AG04449 (cell line): ENCODE data around the gene MOB2.

Experiments used
- CTCF ChIA-PET: fragments of 350-600 bp; formaldehyde crosslinking; extraction: SDS; loops from one replicate; lab custom pipeline; 2021; ENCODE audit warnings: antibody characterized with exemption; lab: Yijun Ruan, JAX
- POLR2A ChIA-PET: fragments of 400-600, 350-600 bp; formaldehyde crosslinking; extraction: SDS; loops from one replicate; lab custom pipeline; 2020; ENCODE audit warnings: antibody characterized with exemption, inconsistent platforms; lab: Yijun Ruan, JAX
- DNase-seq: peaks from one replicate; pipeline ENCODE4 v3.0.0-alpha.2; 2010; ENCODE audit warnings: low read depth, low spot score
- H3K4me3 ChIP-seq: 2 replicates; pipeline ENCODE4 v1.5.1; 2011; ENCODE audit warnings: low read depth, mild to moderate bottlenecking, control low read depth, low read length
- TF ChIP-seq, protein P1 (sequence below): IDR thresholded peaks from one replicate; pipeline ENCODE4 v1.5.1; 2011; ENCODE audit warnings: mild to moderate bottlenecking, moderate library complexity, low read length, control low read depth, inconsistent platforms; ENCODE audit not compliant: insufficient read depth; ENCODE audit errors: missing control alignments

MOB2 gene

GRCh38 chr11:1520663-1521267, 34.2 kb upstream of the MOB2 start:
- DNase-seq = no peak
- CTCF ChIA-PET = interaction anchor here (1.1 kb wide), 1 partner anchor 53 kb away, joined by 4 read pairs; no protein-coding TSS in a partner anchor
- no peak overlapping the region for H3K4me3 ChIP-seq
- TF ChIP-seq, protein P1, sequence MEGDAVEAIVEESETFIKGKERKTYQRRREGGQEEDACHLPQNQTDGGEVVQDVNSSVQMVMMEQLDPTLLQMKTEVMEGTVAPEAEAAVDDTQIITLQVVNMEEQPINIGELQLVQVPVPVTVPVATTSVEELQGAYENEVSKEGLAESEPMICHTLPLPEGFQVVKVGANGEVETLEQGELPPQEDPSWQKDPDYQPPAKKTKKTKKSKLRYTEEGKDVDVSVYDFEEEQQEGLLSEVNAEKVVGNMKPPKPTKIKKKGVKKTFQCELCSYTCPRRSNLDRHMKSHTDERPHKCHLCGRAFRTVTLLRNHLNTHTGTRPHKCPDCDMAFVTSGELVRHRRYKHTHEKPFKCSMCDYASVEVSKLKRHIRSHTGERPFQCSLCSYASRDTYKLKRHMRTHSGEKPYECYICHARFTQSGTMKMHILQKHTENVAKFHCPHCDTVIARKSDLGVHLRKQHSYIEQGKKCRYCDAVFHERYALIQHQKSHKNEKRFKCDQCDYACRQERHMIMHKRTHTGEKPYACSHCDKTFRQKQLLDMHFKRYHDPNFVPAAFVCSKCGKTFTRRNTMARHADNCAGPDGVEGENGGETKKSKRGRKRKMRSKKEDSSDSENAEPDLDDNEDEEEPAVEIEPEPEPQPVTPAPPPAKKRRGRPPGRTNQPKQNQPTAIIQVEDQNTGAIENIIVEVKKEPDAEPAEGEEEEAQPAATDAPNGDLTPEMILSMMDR = no peak
- POLR2A ChIA-PET = no interaction called here

- ChIA-PET CTCF (interaction anchor here (1.2 kb wide), 1 partner anchor 55 kb away, joined by 5 read pairs; no protein-coding TSS in a partner anchor), POLR2A (no interaction called here)
- TF ChIP-seq, protein P1 = no peak
- no peak overlapping the region for H3K4me3 ChIP-seq
- DNase-seq = no peak
These were observed 33.7 kb upstream of the MOB2 start for GRCh38 chr11:1520209-1520662.

DNA sequence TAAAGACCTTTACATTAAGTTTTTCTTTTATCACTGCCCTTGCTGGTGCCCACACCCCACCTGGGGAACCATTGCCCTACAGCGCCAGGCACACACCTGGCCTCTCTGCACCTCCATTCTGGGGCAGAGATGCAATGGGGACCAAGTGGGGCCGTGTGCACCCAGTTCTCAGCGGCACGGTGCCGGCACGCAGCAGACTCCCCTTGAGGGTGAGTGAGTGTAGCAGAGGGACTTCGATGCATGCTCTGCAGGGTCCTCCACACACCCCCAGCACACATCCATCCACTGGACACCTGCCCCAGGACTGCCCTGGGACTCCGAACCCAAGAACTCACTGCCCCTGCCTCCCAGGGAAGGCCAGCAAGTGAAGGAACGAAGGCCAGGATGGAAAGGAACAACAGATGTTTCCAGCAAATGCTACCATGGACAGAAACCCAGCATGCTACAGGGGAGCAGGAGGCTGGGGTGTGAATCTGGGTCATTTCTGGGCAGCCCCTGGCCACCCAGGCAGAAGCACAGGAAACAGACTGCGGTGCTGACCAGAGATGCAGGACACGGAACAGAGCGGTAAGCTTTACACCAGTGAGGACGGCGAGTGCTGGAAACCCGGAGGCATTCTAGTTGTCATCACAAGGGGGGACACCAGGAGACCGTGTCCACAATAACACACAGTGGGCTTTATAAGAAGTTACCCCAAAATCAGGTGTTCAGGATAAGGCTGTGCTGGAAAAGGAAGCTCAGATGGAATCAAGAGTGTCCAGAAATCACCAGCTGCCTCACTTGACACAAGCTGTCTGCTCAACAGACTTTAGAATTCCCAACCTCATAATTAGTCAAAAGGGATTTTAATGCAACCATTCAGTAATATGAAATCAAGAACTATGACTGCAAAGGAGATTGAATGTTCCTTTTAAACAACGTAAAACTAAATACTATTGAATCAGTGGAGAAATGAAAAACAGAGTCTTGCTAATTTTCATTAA, 32.7 kb upstream of the MOB2 start:
- TF ChIP-seq, protein P1 = no peak
- POLR2A ChIA-PET = no interaction called here
- CTCF ChIA-PET = interaction anchor here (0.9 to 1.6 kb wide), 4 partner anchors 12 to 55 kb away, joined by 3 to 5 read pairs (median 3); no protein-coding TSS in a partner anchor
- DNase-seq = no peak
- H3K4me3 ChIP-seq = no peak overlapping the region

GRCh38 chr11:1518301-1518700, 31.7 kb upstream of the MOB2 start:
- TF ChIP-seq, protein P1 = no peak
- no peak overlapping the region for H3K4me3 ChIP-seq
- DNase-seq = no peak
- CTCF ChIA-PET = interaction anchor here (0.9 to 1.6 kb wide), 4 partner anchors 13 to 37 kb away, joined by 3 read pairs; no protein-coding TSS in a partner anchor
- POLR2A ChIA-PET = no interaction called here

DNA sequence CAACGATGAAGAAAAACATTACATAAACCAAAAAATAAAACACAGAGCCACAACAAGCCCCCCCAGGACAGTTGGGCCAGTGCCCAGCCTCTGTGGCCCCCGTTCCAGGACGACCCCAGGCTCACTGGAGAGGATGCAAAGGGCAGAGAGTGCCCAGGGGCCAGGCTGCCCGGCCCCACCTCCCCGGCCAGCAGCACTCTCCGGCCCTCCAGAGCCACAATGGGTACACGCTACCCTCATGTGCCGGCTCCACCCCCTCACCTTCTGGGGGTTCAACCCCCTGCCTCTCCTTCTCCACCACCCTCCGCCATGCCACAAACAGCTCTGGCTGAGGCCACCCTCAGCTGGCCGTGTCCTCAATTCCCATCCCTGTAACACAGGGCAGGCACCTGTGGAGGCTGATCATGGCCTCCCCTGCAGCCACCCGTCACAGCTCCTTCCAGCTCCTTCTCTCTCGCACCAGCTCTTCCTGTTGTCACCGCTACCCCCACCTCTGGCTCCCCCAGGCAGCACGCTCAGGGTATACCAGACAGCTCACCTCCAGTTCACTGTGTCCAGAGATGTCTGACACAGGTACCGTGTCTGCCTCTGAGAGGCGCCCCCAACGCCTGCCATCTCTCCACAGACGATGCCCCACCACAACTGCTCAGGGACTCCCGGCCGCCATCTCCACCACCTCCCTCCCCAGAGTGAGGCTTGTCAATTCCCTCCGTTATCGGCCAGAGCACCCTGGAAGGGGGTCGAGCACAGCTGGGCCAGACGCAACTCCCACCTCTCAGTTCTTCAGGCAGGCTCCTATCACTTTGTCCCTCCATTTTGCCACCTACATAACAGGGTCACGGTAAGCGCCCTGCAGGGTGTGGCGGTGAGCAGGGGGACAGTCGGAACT, 30.8 kb upstream of the MOB2 start:
- POLR2A ChIA-PET = no interaction called here
- CTCF ChIA-PET = interaction anchor here (0.8 to 1.3 kb wide), 3 partner anchors 29 to 313 kb away, joined by 3 read pairs; no protein-coding TSS in a partner anchor
- TF ChIP-seq, protein P1 = no peak
- no peak for DNase-seq
- H3K4me3 ChIP-seq = no peak overlapping the region
